ENCODE measurements around the gene GPR78. TPM values are rescaled to one million over a fixed set of nuclear protein-coding genes. Genes with fewer than 3 reads are reported as not detected.
"Not testable (repeated sequence)": the region's sequence is repeated elsewhere in the genome, so short reads cannot be mapped to it uniquely, and the experiment has no call there.

GPR78 gene
- total RNA-seq, 2 experiments from 2014 or later = not detected

DNA sequence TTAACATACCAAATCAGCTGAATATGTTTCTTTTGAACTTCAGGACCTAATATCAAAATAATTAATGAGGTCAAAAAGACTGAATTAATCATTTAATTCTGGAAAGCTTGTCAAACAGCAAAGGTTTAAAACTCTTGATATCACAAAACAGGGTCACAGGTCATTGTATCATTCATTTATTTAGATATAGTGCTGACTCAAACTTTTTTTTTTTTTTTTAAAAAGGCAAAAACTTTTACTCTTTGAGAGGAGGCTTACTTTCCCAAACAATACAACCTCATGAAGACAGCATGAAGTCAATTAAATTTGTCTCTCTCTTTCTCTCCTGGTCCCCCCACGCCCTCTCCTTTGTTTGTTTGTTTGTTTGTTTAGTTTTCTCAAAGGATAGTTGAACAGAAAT lies 15.6 kb upstream of the GPR78 start:
- DNase-seq (no peak), ATAC-seq (no peak)
- H3K27me3 Mint-ChIP-seq = peaks cover 10% of the 10 kb centered on the region
- H3K27ac Mint-ChIP-seq = no peak overlapping the region
- no peaks in the 10 kb centered on the region for H3K36me3 Mint-ChIP-seq
- no peaks in the 10 kb centered on the region for H3K4me1 Mint-ChIP-seq
- CTCF ChIA-PET = no interaction called here
- H3K9me3 Mint-ChIP-seq (ENCODE audit: low read depth) = no peaks in the 10 kb centered on the region
- no peak overlapping the region for H3K4me3 Mint-ChIP-seq

DNA sequence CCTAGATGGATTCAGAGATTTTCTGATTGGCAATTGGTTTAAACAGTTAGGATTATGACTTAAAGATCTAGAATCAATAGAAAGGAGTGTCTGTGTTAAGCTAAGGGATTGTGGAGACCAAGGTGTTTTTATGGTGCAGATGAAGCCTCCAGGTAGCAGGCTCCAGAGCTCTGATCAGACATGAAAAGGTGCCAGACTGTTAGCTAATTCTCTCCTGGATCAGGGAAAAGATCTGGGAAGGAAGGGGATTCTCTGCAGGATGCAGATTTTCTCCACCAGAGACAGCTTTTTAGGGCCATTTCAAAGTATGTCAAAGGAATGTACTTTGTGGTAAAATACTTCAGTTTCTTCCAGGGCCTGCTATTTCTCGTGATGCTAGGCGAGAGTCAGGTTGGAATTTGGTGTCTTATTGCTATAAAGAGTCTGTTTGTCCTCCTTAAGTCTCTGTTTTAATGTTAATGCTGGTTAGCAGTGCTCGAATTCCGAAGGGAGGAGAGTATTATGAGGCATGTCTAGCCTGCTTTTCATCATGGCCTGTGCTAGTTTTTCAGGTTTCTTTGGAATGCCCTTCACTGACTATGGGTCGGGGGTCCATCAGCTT lies 12.0 kb upstream of the GPR78 start:
- DNase-seq (no peak), ATAC-seq (no peak)
- Mint-ChIP-seq H3K27me3 (peaks cover 9% of the 10 kb centered on the region), H3K27ac (no peak overlapping the region), H3K4me1 (no peaks in the 10 kb centered on the region), H3K4me3 (no peak overlapping the region), H3K36me3 (no peaks in the 10 kb centered on the region), H3K9me3 (ENCODE audit: low read depth) (no peaks in the 10 kb centered on the region)
- CTCF ChIA-PET = interaction anchor here (0.7 kb wide), 1 partner anchor 11 kb away, joined by 3 read pairs; no protein-coding TSS in a partner anchor

DNA sequence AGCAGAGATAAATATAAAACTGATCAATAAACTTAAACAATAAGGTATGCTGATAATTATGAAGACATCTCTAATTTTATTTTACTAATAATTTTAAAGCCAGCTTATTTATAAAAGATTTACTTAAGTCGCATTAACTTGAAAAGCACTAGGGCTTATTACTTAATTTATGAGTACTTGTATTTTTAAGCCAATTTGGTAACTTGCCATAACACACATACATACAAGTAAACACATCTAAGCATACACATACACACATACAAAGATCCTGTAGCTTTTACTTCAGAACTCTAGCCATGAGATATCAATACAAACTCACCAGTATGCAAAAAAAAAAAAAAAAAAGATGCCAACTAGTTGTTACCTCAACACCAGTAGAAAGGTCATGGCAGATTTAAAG lies 10.0 kb upstream of the GPR78 start:
- H3K4me3 Mint-ChIP-seq = no peak overlapping the region
- H3K9me3 Mint-ChIP-seq (ENCODE audit: low read depth) = no peaks in the 10 kb centered on the region
- H3K27ac Mint-ChIP-seq = no peak overlapping the region
- peaks cover 9% of the 10 kb centered on the region for H3K27me3 Mint-ChIP-seq
- no peak for ATAC-seq
- CTCF ChIA-PET = interaction anchor here (0.6 kb wide), 1 partner anchor 425 kb away, joined by 4 read pairs; no protein-coding TSS in a partner anchor
- no peaks in the 10 kb centered on the region for H3K4me1 Mint-ChIP-seq
- no peak for DNase-seq
- no peaks in the 10 kb centered on the region for H3K36me3 Mint-ChIP-seq

- CTCF ChIA-PET = no interaction called here
- ATAC-seq = no peak
- no peak for DNase-seq
- peaks cover 8% of the 10 kb centered on the region for H3K27me3 Mint-ChIP-seq
- no peak overlapping the region for H3K4me3 Mint-ChIP-seq
- H3K9me3 Mint-ChIP-seq (ENCODE audit: low read depth) = no peaks in the 10 kb centered on the region
- no peaks in the 10 kb centered on the region for H3K36me3 Mint-ChIP-seq
- no peak overlapping the region for H3K27ac Mint-ChIP-seq
- H3K4me1 Mint-ChIP-seq = no peaks in the 10 kb centered on the region
Measured at GRCh38 chr4:8571702-8572685, 8.2 kb upstream of the GPR78 start.

DNA sequence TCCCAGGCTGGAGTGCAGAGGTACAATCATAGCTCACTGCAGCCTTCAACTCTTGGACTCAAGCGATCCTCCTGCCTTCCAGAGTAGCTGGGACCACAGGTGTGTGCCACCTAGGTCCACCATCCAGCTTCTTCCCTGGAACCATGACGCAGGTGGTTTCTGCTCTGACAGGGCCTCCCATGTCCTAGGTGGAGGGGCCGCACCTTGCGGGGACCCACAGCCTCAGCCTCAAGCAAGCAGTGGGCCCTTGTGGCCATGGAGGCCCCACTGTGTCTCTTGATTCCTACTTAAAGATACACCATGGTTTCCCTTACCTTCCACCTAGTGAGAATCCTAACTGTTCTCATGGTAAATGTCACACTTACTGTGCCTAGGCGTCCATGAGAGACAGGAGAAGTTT lies 6.9 kb upstream of the GPR78 start:
- no peaks in the 10 kb centered on the region for H3K9me3 Mint-ChIP-seq (ENCODE audit: low read depth)
- no peaks in the 10 kb centered on the region for H3K36me3 Mint-ChIP-seq
- ATAC-seq (no peak), DNase-seq (no peak)
- no peaks in the 10 kb centered on the region for H3K4me1 Mint-ChIP-seq
- no peak overlapping the region for H3K27ac Mint-ChIP-seq
- H3K4me3 Mint-ChIP-seq = no peak overlapping the region
- CTCF ChIA-PET = no interaction called here
- peaks cover 2% of the 10 kb centered on the region for H3K27me3 Mint-ChIP-seq

DNA sequence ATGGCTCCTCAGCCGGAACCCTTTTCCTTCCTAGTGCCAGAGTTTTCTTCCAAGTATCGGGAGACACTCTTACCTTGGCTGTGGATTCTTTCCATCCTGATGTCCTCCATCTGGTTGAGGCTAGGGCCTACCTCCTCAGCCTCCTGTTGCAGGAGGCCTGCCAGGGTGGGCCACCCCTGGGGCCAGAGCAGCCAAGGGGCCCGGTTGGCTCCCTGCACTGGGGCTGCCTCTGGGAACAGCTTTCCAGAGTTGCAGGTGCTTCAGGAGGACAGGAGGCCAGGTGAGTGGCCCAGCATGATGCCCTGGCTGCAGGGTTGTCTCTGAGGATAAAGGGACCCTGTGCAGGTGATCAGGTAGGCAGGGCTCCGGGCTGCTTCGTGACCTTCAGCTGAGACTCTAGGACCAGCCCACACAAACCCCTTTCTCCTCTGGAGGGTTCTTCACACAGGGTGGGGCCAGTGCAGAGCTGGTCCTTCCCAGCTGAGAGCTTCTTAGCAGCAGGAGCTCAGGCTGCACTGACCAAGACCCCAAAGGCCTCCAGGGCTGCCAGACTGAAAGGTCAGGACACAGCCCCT lies 5.3 kb upstream of the GPR78 start:
- CTCF ChIA-PET = no interaction called here
- no peak overlapping the region for H3K27ac Mint-ChIP-seq
- no peaks in the 10 kb centered on the region for H3K4me1 Mint-ChIP-seq
- ATAC-seq (no peak), DNase-seq (no peak)
- no peaks in the 10 kb centered on the region for H3K36me3 Mint-ChIP-seq
- H3K9me3 Mint-ChIP-seq (ENCODE audit: low read depth) = no peaks in the 10 kb centered on the region
- H3K4me3 Mint-ChIP-seq = no peak overlapping the region
- peaks cover 3% of the 10 kb centered on the region for H3K27me3 Mint-ChIP-seq

DNA sequence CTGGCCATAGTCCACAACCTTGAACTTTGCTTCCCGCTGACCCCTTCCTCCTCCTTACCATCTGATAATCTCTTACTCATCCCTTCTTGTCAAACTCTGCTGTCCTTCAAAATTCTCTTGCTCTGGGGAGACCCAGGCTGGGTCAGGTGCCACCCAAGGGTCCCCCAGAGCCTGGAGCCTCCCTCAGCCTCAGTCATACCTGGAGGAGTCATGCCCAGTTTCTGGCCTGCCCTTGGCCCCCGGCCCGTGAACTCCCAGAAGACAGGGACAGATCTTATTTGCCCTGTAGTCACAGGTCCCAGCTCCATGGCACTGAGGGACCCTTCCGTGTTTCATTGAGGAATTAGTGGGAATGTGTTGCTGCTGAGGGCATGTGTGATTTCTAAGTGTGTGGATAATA lies 4.7 kb upstream of the GPR78 start:
- Mint-ChIP-seq H3K27me3 (peaks cover 5% of the 10 kb centered on the region), H3K9me3 (ENCODE audit: low read depth) (no peaks in the 10 kb centered on the region), H3K4me3 (no peak overlapping the region), H3K4me1 (no peaks in the 10 kb centered on the region), H3K36me3 (no peaks in the 10 kb centered on the region), H3K27ac (no peak overlapping the region)
- no peak for ATAC-seq
- no peak for DNase-seq
- CTCF ChIA-PET = no interaction called here

GRCh38 chr4:8576591-8576990 lies 3.6 kb upstream of the GPR78 start:
- DNase-seq; H3K4me3 Mint-ChIP-seq; H3K9me3 Mint-ChIP-seq (ENCODE audit: low read depth); H3K4me1 Mint-ChIP-seq; CTCF ChIA-PET; H3K36me3 Mint-ChIP-seq; ATAC-seq; H3K27ac Mint-ChIP-seq; H3K27me3 Mint-ChIP-seq: not testable (repeated sequence)

DNA sequence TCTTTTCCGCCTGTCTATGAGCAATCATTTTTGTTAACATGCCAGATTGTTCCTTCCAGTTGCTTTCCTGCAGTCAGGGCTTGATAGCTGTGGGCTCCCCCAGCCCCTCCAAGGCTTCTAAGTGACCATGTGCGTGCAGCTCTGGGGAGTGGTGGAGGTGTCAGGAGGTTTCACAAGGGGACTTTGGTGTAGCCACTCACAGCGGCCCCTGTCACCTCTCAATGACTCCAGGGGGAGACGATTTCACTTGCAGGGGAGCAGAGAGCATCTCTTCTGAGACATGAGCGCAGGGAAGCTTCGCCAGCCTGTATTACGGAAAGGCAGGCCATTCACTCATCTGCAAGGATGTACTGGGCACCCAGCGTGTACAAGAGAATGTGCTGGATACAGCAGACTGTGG lies 3.1 kb upstream of the GPR78 start:
- H3K4me1 Mint-ChIP-seq = no peaks in the 10 kb centered on the region
- peaks cover 2% of the 10 kb centered on the region for H3K27me3 Mint-ChIP-seq
- CTCF ChIA-PET = interaction anchor here (1.0 kb wide), 1 partner anchor 310 kb away, joined by 3 read pairs; no protein-coding TSS in a partner anchor
- H3K36me3 Mint-ChIP-seq = no peaks in the 10 kb centered on the region
- DNase-seq (no peak), ATAC-seq (no peak)
- no peaks in the 10 kb centered on the region for H3K9me3 Mint-ChIP-seq (ENCODE audit: low read depth)
- no peak overlapping the region for H3K27ac Mint-ChIP-seq
- no peak overlapping the region for H3K4me3 Mint-ChIP-seq

- Mint-ChIP-seq H3K4me1 (no peaks in the 10 kb centered on the region), H3K27ac (no peak overlapping the region), H3K27me3 (peaks cover 2% of the 10 kb centered on the region), H3K9me3 (ENCODE audit: low read depth) (no peaks in the 10 kb centered on the region), H3K36me3 (no peaks in the 10 kb centered on the region), H3K4me3 (no peak overlapping the region)
- CTCF ChIA-PET = interaction anchor here (0.7 to 1.0 kb wide), 2 partner anchors 30 to 311 kb away, joined by 3 read pairs; no protein-coding TSS in a partner anchor
- DNase-seq (no peak), ATAC-seq (no peak)
Measured at GRCh38 chr4:8577972-8578371, 2.2 kb upstream of the GPR78 start.

GRCh38 chr4:8578717-8579116 lies 1.5 kb upstream of the GPR78 start:
- Mint-ChIP-seq H3K4me3 (no peak overlapping the region), H3K9me3 (ENCODE audit: low read depth) (no peaks in the 10 kb centered on the region), H3K27ac (no peak overlapping the region), H3K36me3 (no peaks in the 10 kb centered on the region), H3K27me3 (peaks cover 2% of the 10 kb centered on the region), H3K4me1 (no peaks in the 10 kb centered on the region)
- no peak for DNase-seq
- CTCF ChIA-PET = interaction anchor here (1.1 kb wide), 1 partner anchor 11 kb away, joined by 3 read pairs; no protein-coding TSS in a partner anchor
- no peak for ATAC-seq

DNA sequence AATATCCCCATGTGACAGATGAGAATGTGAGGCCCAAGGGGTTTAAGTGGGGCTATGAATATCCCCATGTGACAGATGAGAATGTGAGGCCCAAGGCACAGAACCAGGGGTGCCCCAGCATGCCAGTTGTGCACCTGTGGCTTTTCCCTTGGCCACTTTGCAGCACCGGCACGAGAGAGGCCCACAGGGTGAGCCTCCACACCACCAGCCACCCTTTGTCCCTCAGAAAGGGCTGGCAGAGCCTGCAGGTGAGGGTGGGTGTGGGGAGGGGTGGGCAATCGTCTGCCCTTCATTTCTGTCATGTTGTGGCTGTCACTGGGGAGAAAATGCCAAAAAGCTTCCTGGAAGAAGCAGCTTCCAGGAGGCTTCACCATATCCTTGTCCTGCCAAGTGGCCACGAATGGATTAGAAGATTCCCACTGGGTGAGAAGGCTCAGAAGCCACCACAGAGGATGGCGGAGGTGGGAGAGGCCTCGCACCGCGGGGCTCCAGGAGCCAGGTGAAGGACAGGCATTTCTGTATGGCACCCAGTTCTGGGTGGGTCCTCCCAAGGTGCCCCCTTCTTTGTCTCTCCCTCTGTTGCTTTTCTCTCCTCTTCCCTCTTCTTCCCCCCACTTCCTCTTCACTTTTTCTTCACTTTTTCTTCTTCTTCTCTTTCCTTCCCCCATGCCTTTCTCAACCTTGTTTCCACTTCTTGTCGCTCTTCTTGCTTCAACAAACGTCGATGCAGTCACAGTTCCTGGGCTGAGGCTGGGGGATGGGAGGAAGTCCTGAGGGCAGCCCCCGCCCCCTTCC lies 469 bp upstream of the GPR78 start:
- no peak for DNase-seq
- CTCF ChIA-PET = interaction anchor here (1.1 kb wide), 1 partner anchor 12 kb away, joined by 3 read pairs; no protein-coding TSS in a partner anchor
- Mint-ChIP-seq H3K4me1 (no peaks in the 10 kb centered on the region), H3K36me3 (no peaks in the 10 kb centered on the region), H3K4me3 (no peak overlapping the region), H3K27me3 (peaks cover 2% of the 10 kb centered on the region), H3K9me3 (ENCODE audit: low read depth) (no peaks in the 10 kb centered on the region), H3K27ac (no peak overlapping the region)
- no peak for ATAC-seq

Measured in activated CD8-positive, alpha-beta memory T cell treated with anti-CD3 and anti-CD28 coated beads, Interleukin-2, amount 10 ng/mL, durations not matched to agents 7 days and 5 days (primary cell).